NCI-H1092 (cell line): ENCODE results near the gene ZNF428.
"Not testable (repeated sequence)": the region's sequence is repeated elsewhere in the genome, so short reads cannot be mapped to it uniquely, and the experiment has no call there.

Source experiments
- DNase-seq: peaks from one replicate; lab custom pipeline; 2025; lab: John Stamatoyannopoulos, UW

The ZNF428 gene

GRCh38 chr19:43616954-43617353 lies 2.5 kb downstream of the ZNF428 start:
- no peak for DNase-seq

GRCh38 chr19:43616306-43616705 lies 3.1 kb downstream of the ZNF428 start:
- DNase-seq: no peak

GRCh38 chr19:43612374-43612773 lies 7.1 kb downstream of the ZNF428 start:
- no peak for DNase-seq

- DNase-seq: no peak
These were observed 7.6 kb downstream of the ZNF428 start, which contains the start of gene SRRM5 for GRCh38 chr19:43611788-43612187. Gene SRRM5, plus strand, starts transcription at chr19:43612088. Its CDS starts 34 bp downstream, at chr19:43612122.

GRCh38 chr19:43610493-43610892 lies 8.9 kb downstream of the ZNF428 start:
- no peak for DNase-seq

GRCh38 chr19:43609872-43610271 lies 9.6 kb downstream of the ZNF428 start:
- no peak for DNase-seq

- DNase-seq: no peak
These were observed 11.9 kb downstream of the ZNF428 start for GRCh38 chr19:43607238-43608205.

- DNase-seq: no peak
These were observed 12.7 kb downstream of the ZNF428 start for GRCh38 chr19:43606569-43607229.

- DNase-seq: no peak
These were observed 13.4 kb downstream of the ZNF428 start for GRCh38 chr19:43605875-43606568.

- not testable (repeated sequence) for DNase-seq
These were observed 19.1 kb downstream of the ZNF428 start for GRCh38 chr19:43600326-43600725.

- DNase-seq: no peak
These were observed 19.7 kb downstream of the ZNF428 start for GRCh38 chr19:43599635-43600295.

- DNase-seq: no peak
These were observed 20.8 kb downstream of the ZNF428 start for GRCh38 chr19:43598445-43599240.

- DNase-seq: no peak
These were observed 21.6 kb downstream of the ZNF428 start for GRCh38 chr19:43597876-43598275.

GRCh38 chr19:43596842-43597461 lies 22.5 kb downstream of the ZNF428 start:
- no peak for DNase-seq

GRCh38 chr19:43595999-43596841 lies 23.2 kb downstream of the ZNF428 start, which contains the start of the genes IRGQ and ZNF576:
Gene IRGQ, minus strand, starts transcription at chr19:43596134. Its CDS starts 796 bp downstream, at chr19:43595338.
Gene ZNF576, plus strand, starts transcription at chr19:43596595. Its CDS starts 514 bp downstream, at chr19:43597109.
- DNase-seq: peak; percentile 99

GRCh38 chr19:43595605-43595998 lies 23.8 kb downstream of the ZNF428 start:
- DNase-seq: no peak

- DNase-seq: no peak
These were observed 24.5 kb downstream of the ZNF428 start for GRCh38 chr19:43594710-43595604.

GRCh38 chr19:43594081-43594697 lies 25.2 kb downstream of the ZNF428 start:
- no peak for DNase-seq
